CD4-positive, alpha-beta T cell treated with Interleukin-21 for 1 hour (primary cell): ENCODE measurements around the gene LRRC34.
A peak's percentile ranks its signal among the peaks of the same experiment; 100 is the strongest.

Experiments
- DNase-seq: peaks from one replicate; pipeline ENCODE4 v3.0.0-alpha.2; 2020

LRRC34 gene

DNA sequence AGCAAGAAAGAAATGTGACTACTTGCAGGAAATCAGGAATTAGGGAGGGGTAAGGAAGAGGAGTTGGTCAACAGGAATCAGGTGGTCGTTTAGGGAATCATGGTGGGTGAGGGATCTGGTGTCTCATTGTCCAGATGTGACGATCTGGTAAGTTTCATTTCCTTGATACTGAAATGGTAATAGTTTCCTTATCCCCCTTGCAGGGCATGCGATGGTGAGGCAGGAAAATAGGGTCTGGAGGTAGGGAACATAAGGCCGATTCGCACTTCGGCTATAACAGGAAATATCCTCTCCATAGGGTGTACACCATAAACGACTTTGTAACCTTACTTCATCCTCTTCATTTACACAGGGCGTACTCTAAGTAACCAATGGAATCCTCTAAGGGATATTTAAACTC is 574 bp upstream of the LRRC34 start:
- DNase-seq, result no peak

DNA sequence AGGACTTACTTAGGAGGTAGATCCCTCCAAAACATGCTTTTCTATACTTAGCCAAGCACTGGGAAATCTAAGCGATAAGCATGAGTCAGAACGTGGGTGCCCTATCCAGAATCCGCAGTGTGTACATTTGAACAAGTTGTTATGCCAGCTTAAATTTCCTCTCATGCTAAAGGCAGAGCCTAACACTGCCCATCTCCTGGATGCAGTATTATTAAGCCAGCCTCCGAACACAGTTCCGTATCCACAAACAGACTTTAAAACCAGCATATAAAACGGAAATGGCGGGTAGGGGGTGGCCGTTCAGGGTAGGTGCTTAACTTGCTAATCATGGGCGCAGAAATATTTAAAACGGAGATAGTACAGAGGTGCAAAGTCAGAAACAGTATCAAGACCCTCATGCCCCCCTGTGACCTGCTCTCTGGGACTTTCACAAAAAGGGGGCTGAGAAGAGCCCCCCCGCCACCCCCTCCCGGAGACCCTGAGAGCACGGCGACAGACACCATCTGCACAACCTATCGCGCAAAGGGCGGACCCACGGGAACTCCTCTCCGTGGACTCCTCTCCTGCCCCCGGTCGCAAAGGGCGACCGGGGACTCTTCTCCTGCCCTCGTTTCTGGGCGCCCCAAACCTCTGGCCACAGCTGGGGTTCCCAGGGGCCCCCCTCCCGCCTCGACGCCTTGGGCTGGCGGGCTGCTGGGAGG is 923 bp downstream of the LRRC34 start:
- DNase-seq, result peak; percentile 9

DNA sequence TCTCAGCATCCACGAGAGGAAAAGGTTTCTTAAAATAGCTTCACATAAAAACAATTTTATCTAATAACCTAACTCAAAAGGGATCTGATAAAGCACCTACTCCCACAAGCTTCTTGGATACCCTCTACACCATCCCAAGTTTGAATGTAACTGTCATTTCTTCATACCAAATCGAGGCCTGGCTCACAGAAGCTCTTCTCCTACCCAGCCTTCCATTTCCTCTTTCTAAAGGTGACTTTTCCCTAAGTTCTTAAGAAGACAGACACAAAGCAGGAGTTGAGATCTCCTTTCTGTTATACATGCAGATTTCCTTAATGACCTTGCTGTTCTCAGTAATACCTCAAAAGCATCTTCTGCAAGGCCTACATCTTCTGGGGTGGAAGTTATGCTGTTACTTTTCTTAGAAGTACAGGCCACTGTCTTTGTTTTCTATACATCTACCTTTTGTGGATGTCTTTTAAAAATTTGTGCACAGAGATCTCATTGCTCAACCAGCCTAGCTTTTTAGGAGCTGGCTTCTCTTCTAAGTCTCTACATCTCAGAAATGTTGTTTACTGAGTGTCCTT is 3.4 kb downstream of the LRRC34 start:
- no peak for DNase-seq

DNA sequence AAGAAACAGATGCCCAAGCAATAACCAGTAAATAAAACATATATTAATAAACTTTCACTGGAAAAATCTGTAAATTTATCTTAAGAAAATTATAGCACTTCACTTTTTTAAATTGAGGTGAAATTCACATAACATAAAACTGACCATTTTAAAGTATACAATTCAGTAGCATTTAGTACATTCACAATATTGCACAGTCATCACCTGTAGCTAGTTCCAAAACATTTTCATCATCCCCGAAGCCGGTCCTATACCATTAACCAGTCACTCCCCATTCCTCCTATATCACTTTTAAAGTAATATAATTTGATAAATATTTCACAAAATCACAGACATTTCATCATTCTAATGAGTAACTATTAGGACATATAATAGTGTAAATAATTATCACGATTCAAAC is 8.0 kb downstream of the LRRC34 start:
- DNase-seq, result no peak

DNA sequence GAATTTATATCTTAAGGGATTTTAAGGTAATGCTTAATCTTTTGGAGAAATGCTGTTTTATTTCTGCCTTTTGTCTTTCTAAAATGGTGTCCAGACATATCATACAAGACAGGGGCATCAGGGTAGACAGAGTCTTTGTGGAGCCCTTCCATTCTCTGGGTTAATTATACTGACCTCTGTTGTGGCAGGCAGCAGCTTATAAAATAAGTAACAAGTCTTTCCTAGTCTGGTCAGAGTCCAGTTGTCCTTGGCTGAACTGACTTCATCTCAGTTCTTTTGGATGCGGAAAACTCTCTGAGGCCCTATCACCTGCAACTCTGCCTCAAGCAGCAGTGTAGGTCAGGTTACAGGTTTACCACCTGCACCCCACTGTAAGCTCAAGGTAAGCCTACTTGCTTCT is 20.3 kb downstream of the LRRC34 start:
- DNase-seq, result no peak

DNA sequence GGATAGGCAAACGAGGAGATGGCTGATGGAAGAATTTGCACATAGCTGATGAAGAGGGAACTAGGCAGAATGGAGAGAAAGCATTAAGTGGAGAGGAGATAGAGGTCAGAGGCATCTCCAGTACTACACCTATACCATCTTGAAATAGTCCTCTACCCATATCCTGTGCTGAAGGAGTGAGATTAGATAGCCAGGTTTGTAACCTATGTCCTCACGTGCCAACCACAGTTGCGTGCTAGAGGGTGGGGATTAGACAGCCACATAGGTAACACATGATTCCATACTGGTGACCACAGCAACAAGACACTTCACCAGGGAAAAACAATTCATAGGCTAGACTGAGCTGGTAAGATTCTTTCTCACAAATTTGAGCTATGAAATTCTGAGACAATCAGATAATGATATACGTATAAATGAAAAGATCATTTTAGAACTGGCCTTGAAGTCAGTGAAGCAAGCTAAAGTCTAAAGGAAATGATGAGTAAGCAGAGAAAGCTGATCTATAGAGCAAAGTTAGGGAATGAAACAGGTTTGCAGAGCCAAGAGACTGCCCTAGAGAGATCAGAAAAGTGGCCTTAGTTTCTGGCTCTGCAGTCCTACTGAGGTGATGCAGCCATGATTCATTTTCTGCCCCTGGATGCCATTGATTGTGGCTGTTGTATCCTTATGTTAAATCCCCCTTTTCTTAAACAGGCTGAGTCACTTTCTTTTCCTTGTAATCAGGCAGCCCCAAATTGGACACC is 21.8 kb downstream of the LRRC34 start:
- DNase-seq, result no peak

DNA sequence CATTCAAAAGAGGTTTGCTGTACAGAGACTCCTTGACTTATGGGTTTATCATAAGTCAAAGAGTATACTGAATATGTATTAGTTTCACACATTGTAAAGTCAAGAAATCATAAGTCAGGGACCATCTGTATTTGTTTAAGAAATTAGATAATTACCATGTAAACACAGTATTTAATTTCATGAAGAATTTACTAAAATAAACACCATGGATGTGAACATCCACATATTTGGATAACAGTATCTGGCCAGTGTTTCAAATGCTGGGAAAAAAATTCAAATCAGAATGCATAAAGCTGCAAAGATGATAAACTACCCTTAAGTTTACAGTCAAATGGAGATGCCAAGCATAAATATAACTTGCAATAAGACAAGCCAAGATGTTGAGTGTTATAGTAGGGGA is 22.5 kb downstream of the LRRC34 start:
- DNase-seq, result no peak

DNA sequence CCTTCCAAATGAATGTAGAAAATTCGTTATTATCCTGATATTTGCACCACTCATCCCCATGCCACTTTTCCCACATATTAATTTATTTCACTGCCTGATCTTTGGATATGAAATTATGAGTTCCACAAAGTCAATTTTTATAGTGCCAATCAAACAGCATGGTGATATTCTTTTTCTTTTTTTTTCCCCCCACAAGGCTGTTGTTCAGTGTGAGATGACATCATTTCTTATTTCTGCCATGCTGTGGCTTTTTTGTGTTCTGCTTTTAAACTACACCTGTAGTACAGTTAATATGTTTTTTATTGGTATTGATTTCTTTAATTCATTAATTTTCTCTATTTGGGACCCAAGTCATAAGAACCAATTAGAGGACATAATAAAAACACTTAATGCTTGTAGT is 24.9 kb downstream of the LRRC34 start:
- DNase-seq, result no peak

DNA sequence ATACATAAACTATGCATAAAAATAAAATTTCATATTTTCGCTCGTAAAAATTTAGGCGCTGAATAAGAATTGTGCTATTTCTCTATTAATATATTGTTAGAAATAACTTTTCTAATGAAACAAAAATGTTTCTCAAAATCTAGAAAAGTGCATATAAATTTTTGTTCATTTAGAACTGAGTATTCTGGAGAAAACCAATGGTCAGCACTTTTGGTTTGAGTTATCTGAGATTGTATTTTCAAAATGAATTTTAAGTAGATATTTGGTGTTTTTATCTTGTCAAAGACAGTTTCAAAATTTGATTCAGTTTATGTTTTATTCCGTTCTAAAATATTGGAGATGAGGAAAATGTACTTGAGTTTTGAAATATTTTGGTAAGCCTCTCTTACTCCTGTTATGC is 25.6 kb downstream of the LRRC34 start:
- no peak for DNase-seq

DNA sequence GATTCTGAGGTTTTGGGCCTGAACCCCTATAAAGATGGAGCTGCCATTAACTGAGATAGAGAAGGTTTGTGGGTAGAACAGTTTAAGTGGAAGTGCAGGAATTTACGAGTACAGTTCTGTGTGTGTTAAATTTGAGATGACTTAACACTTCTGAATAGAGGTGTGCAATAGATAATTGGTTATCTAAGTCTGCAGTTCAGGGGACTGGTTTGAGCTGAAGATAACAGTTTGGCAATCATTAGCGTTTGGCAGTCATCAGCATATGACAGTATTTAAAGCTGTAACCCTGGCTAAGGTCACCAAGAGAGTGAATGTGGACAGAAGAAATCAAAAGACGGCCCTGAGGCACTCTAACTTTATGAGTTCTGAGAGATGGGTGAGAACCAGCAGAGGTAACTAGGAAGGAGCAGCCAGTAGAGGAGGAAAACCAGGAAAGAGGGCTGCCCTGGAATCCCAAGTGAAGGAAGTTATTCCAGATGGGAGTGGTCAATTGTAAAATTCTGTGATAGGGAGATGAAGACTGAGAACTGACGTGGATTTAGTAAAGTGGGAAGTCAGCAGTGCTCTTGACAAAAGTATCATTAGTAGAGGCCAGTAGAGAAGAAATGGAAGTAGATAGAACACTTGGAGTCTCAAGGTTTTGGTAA is 31.4 kb downstream of the LRRC34 start:
- no peak for DNase-seq

DNA sequence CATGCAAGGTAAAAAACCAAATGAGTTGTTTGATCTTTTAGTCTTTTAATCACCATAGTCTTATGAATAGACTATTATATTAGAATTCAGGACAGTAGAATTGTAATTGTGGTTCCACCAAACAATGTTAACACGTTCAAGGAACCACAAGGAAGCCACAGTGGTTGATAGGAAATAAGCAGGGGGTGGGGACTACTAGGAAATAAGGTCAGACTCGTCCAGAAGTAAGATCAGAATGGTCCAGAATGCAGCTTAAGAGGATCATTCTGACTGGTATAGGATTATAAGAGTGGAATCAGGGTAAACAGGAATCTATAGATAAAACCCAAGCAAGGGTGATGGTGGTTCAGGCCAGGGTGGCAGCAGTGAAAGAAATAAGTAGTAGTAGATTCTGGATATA is 32.0 kb downstream of the LRRC34 start:
- no peak for DNase-seq

DNA sequence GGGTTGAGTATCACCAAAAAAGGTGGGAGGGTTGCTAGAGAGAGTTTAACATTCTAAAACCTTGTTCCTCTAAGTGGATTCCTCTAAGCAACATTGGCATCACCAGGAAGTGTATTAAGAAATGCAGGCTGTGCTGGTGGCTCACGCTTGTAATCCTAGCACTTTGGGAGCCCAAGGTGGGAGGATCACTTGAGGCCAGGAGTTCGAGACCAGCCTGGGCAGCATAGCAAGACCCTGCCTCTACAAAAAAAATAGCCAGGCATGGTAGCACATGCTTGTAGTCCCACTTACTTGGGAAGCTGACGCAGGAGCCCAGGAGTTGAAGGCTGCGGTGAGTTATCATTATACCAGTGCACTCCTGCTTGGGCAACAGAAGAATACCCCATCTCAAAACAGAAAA is 34.9 kb downstream of the LRRC34 start:
- no peak for DNase-seq

DNA sequence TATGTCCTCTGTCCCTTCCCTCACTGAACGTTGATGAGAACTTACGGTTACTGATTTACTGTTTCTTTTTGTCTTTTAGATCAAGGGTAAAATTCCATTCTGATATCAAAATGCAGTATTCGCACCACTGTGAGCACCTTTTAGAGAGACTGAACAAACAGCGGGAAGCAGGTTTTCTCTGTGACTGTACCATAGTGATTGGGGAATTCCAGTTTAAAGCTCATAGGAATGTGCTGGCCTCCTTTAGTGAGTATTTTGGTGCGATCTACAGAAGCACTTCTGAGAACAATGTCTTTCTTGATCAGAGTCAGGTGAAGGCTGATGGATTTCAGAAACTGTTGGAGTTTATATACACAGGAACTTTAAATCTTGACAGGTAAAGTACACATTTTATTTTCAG is 38.5 kb downstream of the LRRC34 start:
- DNase-seq, result no peak

DNA sequence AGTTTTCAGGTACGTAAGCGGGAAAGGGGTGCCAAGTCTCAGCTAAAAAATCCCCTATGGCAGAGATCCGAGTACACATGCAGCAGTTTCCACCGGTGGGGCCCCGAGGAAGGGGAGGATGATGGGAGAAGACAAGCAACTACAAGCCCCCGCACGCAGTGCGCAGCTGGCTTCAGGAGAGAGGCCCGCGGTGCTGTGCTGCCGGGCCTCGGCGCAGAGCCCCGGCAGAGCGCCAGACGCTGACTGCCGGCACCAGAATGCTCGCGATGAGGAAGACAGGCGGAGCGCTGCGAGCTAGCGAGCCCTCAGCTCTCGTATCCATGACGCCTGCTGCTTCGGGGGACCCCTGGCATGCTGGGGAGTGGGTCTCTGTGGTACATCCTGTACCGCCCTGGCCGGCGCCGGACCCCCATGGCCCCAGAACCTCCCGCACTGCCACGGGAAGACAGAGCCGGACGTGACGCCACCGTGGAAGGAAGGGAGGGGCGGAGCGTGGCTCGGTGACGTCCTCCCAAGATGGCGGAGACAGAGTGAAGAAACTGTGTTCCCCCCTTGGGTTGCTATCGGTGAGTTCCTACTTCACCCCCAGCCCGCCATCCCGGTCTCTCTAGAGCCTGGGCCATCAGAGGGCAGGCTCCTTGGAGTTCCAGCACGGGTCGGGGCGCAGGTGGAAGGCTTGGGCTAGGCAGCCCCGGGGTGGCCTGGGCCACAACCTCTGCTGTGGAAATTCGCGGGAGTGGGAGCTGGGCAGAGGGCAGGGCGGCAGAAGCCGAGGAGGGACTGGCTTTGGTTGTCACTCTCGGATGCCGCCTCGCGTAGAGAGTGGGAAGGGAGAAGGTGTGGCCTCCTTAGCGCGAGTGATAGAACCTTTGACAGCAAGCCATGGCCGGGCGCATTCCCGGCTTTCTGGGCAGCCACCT is 39.5 kb downstream of the LRRC34 start, which contains the start of gene MYNN:
Gene MYNN, plus strand, starts transcription at position 500 of the 920 bp plus-strand sequence. CDS start 900 bp downstream, outside the sequence.
- peak; percentile 92 for DNase-seq

DNA sequence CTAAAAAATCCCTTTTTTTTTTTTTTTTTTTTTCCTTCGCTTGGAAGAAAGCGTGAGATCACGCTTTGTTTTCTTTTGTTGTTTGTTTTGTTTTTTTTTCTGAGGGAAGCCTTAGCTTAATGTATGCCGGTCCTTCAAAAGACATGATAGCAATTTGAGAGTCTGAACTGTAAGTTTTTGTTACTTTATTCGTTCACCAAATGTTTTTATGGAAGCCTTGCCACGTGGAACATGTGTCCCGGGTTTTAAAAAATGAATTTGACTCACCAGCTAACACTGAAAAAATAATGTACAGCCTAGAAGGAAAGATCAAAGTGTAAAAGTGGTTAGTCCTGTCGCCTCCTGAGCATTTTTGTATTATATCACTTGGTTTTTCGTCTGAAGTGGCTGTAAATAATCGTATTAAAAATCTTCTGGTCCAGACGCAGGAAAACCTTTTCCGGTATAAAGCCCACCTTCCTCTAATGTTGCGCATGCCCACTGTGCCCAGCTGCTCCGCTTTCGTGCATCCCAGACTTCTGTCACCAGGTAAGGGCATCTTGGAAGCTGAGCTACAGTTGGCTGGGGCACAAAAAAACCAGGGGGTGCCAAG is 40.3 kb downstream of the LRRC34 start:
- no peak for DNase-seq

DNA sequence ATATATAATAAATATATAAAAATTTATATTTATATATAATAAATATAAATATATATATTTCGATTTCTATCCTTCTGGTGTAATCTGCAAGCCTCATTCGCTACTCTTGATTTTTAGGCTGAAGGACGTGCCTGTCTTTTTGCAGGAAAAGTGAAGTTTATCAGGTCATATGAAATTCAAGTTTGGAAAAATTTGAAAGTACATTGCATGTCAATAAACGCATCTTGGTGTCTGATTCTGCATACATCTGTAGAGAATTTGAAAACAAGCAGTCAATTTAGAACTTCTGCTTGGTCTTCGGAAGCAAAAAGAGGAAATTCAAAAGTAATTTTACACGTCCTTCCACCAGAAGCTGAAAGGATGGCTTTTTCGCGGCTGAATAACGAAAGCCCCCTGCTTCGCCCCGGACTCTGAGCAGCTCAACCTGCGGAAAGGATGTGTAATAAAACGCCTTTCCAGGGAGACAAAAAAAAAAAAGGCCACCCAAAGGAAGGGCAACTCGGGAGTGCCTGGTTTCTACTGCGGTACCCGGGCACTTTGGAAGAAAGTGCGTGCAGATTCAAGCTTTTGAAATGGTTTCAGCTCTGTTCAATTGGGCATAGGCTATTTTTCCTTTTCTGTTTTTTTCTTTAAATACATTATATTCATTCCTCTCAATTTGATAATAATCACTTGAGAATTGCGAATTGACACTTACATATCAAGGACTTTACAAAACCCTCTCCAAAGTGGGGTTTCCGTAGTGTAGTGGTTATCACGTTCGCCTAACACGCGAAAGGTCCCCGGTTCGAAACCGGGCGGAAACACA is 41.0 kb downstream of the LRRC34 start:
- DNase-seq, result peak; percentile 92

DNA sequence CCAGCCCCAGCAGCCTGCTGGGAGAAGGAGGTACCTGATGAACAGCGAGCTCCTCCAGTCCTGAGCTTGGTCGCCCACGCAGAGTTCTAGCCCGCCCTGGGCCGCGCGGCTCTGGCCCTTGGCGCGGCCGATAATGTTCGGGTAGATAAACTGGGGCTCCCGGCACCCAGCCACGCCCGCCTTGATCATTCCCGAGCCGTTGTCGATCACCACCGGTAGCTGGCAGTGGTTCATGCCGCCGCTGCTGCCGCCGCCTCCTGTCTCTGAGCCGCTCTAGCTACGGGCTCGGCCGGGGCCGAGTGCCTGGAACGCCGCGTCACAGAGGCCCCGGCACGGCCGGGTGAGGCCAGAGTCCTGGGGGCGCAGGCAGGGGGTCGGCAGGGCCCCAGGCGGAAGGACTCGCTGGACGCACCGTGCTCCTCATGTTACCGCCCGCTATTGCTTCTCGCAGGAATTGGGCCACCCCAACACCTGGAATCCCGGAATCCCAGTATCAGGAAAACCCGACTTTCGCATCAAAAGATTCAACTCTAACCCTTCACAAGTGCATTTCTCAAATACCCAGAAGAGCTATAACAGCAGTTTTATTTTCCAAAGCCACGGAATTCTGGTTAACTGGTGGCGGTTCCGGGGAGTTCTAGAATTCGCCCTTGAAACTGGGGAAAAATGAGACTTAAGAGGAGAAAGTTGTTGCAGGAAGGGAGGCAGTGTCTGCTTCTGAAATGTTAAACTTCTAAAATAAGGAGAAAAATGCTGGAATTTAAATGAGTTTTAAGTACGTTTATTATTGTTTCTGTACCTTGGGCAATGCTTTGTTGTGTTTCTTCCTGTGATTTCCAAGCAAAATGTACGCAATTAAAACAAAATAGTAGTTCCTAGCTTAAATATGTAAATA is 43.2 kb downstream of the LRRC34 start, which contains the start of gene ACTRT3:
Gene ACTRT3, minus strand, starts transcription at position 275 of the 895 bp plus-strand sequence. Its CDS starts 41 bp downstream, at position 234.
- peak; percentile 70 for DNase-seq

DNA sequence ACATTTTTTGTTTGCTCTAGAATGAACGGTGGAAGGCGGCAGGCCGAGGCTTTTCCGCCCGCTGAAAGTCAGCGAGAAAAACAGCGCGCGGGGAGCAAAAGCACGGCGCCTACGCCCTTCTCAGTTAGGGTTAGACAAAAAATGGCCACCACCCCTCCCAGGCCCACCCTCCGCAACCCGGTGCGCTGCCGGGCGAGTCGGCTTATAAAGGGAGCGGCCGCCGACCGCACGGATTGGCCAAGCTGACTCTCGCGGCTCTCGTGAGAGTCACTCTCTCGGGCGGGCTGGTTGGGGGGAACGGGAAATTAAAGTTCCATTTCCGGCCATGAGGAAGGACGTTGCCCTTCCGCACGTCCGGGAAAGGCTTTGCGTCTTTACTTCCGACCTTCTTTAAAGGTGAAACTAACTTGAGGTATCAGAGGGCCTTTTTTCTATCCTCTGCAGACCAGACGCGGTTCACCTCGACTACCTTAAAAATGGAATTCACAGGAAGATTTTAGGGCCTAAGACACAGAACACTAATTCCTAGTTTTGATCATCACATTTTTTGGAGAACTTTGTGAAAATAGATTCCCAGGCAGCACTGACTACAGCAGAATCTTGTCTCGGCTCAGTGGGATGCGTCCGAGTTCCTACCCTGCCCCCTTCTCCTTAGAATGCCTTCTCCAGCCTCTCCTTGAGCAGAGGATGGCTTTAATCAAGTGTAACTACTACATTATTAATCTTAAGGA is 47.7 kb downstream of the LRRC34 start, which contains the start of gene TERC:
Gene TERC, minus strand, starts transcription at position 179 of the 731 bp plus-strand sequence.
- DNase-seq, result peak; percentile 97

DNA sequence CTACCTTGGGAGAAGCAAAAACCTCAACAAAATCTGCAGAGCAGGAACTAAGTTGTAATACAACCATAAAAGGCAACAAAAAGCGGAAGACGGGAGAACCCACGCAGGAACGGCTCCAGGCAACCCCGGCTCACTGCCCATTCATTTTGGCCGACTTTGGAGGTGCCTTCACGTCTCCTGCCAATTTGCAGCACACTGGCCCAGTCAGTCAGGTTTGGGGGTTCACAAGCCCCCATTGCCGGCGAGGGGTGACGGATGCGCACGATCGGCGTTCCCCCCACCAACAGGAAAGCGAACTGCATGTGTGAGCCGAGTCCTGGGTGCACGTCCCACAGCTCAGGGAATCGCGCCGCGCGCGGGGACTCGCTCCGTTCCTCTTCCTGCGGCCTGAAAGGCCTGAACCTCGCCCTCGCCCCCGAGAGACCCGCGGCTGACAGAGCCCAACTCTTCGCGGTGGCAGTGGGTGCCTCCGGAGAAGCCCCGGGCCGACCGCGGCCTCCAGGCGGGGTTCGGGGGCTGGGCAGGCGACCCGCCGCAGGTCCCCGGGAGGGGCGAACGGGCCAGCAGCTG is 48.3 kb downstream of the LRRC34 start:
- DNase-seq, result peak; percentile 76
